GDM1 (cell line): ENCODE results near the gene MON1A.
A peak's percentile ranks its signal among the peaks of the same experiment; 100 is the strongest.
"Not testable (repeated sequence)": the region's sequence is repeated elsewhere in the genome, so short reads cannot be mapped to it uniquely, and the experiment has no call there.

Experiments
- DNase-seq: peaks from one replicate; lab custom pipeline; 2025; lab: John Stamatoyannopoulos, UW

Gene MON1A

DNA sequence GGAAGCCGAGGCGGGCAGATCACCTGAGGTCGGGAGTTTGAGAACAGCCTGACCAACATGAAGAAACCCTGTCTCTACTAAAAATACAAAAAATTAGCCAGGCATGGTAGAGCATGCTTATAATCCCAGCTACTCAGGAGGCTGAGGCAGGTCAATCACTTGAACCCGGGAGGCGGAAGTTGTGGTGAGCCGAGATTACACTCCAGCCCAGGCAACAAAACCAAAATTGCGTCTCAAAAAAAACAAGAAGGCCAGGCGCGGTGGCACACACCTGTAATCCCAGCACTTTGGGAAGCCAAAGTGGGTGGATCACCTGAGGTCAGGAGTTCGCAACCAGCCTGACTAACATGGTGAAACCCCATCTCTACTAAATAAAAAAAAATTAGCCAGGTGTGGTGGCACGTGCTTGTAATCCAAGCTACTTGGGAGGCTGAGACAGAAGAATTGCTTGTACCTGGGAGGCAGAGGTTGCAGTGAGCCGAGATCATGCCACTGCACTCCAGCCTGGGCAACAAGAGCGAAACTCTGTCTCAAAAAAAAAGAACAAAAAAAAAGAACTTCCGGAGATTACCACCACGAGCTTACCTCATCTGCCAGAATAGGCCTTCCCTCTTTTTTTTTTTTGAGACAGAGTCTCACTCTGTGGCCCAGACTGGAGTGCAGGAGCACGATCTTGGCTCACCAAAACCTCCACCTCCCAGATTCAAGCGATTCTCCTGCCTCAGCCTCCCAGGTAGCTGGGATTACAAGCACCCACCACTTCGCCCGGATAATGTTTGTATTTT lies 11.6 kb downstream of the MON1A start:
- DNase-seq = not testable (repeated sequence)

DNA sequence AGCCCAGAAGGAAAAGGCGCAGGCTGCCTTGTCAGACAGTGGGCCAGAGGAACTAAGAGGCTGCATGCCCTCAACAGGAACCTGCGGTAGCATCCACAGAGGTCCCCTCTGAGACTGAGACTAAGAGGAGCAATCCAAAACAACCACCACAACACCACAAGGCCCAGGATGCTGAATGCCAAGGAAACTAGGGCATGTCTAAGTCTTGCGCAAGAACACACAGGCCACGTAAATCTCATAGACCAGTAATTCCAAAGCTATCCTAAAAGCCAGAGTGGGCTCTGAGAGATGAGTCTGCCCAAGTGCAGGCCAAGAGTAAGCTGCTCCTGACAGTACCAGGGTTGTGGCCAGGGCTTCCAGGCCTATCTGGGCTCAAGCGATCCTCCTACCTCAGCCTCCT lies 12.9 kb downstream of the MON1A start:
- no peak for DNase-seq

DNA sequence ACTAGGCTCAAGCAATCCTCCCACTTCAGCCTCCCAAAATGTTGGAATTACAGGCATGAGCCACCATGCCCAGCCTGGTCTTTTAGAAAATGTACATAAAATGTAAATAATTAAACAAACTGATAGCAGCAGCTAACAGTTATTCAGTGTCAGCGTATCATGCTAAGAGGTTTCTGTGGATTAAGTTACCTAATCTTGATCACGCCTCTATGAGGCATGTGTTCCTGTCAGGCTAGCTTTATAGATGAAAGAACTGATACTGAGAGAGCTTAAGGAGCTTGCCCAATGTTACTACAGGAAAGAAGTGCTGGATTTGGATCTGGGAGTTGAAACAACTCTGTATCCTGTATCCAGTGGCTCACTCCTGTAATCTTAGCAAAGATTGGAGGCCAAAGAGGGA lies 14.7 kb downstream of the MON1A start:
- DNase-seq = no peak

DNA sequence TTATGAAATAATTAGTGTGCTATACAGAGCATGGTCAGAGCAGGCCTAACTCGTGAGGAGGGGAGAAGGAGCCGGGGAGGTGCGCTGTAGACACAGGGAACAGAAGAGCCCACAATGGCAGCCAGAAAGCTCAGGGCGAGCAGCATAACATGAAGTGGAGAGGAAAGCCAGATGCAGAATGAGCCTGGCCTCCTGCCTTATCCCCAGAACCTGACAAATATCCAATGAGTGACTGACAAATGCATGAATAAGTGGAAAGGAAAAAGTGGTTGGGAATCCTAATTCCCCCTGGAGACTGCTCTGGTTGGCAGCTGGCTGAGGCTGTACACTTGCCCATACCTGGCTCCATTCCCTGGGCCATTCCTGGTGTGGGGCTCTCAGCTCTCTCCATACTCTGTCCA lies 16.7 kb downstream of the MON1A start:
- no peak for DNase-seq

DNA sequence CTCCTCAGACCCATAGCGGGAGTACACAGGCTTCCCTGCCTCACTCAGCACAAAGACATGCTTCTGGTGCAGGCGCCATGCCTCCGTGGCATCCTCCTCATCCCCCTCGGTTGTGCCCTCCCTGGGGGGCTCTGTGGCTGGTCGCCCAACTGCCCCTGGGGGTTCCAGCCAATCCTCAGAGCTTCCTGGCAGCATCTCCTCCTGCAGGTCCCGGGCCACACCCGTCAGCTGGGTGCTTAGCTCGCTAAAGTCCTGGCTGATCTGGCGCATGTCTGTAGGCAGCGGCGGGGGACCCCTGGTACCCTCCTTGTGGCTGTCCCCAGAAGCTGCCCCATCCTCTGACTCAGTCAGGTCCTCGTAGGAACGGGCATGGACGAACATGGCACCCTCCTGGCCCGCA lies 18.0 kb downstream of the MON1A start:
- no peak for DNase-seq

DNA sequence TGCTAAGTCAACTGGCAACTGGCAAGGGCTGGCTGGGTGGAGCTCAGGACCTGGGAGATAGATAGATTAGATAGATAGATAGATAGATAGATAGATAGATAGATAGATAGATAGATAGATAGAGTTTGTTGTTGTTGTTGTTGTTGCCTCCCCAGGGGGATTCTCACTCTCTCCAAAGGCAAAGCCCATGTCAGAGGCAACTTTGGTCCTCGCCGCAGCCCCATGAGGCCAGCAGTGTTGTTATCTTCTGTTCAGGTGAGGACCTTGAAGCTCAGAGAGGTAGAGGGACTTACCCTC lies 18.5 kb downstream of the MON1A start:
- DNase-seq = no peak

DNA sequence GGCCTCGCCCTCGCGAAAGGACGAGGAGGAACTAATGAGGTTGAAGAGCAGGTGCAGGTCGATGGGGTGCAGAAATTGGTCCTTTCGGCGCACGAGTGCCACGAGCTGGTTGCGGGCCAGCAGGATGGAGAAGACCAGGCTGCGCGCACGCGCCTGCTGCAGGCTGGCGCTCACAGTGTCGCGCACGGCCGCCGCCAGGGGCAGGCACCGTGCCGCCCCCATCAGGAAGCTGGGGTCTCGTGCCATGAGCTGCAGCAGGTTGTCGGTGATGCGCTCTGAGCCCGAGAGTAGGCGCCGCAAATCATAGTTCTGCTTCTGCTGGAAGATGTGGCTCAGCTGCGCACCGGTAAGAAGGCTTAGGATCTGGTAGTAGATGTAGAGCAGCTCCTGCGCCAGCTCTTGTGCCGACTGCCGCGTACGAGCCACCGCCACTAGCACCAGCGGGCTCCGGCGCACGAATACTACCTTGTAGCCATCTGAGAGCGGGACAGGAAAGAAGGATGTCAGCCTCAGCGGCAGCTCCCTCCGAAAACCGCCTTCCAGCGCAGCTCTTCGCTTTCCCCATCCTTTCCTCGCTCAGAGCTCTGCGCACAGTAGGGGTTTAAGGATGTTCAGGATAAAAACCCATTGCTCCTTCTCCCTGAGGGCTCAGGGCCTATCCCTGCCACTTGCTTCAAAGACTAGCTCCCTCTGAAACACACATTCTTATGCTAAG lies 19.0 kb downstream of the MON1A start:
- no peak for DNase-seq

DNA sequence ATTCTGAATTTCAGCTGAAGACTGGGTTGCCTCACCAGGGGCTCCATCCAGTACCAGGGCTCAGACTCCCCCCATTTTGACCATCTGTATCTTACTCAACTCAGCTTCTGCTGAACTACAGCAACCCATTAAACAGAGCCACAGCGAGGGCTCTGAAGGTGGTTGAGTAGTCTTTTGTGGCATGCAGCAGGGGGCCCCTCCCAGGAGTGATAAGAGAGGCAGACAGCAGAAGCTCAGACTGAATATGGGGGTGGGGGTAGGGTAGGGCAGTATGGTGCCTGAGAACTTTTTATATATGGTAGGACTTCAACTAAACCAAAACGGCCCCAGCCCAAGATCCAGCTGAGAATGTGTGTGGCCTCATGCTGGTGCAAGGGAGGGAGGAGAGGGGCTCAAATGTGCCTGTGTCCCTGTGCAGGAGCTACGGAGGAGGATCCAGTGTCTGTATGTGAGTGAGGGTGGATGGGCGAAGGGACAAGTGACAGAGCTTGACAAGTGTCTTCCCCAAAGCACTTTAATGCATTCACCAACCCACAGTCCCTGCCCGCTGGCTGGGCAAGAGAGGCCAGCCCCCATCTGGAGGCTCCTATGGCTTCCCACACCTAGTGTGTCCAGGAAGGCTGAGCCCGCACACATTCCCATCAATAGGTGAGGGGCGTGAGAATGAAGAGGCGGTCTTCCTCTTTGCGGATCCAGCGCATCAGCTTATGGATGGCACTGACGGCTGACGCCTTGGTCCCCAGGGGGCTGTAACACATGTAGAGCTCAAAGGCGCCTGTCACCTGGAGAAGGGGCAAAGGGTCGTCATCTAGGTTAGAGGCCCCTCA lies 21.0 kb downstream of the MON1A start:
- no peak for DNase-seq

DNA sequence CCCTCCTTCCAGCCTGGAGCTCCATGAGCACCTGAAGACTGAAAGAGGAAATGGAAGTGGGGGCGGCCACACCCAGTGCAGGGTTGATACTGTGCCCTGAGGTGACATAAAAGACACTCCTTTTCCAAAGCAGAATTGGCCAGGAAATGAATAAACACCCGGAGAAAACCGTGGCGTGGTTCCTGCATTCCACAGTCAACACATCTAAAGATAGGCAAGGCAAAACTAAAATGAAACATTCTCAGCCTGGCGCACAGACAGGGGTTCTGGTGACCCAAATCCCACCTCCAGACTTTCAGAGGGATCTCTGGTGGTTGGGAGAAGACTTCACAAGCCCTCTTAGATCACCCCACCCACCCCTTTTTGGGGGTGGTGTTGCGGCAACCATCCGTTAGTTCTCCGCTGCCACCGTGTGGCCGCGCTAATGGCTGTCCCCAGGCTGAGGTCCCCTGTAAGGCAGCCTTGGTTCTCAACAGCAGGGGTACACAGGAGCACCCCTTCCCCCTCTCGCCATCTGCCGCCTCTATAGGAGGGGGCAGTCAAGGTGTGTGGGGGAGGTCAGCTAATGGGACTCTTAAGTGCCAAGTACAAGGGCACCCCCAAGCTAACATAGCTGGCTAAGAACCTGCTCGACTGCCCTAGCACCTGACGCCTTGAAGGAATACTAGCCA lies 23.4 kb downstream of the MON1A start:
- DNase-seq = no peak

DNA sequence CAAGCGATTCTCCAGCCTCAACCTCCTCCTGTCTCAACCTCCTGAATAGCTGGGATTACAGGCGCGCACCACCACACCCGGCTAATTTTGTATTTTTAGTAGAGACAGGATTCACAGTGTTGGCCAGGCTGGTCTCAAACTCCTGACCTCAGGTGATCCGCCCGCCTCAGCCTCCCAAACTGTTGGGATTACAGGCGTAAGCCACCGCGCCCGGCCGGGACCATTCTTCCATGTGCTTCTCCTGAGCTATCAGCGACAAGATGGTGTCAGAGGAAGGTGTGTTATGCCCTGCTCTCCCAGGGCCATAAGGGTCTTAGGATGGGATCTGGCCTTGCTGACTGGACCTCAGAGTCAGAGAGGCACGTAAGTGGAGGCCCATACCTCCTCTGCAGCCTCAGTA lies 25.2 kb downstream of the MON1A start:
- not testable (repeated sequence) for DNase-seq

DNA sequence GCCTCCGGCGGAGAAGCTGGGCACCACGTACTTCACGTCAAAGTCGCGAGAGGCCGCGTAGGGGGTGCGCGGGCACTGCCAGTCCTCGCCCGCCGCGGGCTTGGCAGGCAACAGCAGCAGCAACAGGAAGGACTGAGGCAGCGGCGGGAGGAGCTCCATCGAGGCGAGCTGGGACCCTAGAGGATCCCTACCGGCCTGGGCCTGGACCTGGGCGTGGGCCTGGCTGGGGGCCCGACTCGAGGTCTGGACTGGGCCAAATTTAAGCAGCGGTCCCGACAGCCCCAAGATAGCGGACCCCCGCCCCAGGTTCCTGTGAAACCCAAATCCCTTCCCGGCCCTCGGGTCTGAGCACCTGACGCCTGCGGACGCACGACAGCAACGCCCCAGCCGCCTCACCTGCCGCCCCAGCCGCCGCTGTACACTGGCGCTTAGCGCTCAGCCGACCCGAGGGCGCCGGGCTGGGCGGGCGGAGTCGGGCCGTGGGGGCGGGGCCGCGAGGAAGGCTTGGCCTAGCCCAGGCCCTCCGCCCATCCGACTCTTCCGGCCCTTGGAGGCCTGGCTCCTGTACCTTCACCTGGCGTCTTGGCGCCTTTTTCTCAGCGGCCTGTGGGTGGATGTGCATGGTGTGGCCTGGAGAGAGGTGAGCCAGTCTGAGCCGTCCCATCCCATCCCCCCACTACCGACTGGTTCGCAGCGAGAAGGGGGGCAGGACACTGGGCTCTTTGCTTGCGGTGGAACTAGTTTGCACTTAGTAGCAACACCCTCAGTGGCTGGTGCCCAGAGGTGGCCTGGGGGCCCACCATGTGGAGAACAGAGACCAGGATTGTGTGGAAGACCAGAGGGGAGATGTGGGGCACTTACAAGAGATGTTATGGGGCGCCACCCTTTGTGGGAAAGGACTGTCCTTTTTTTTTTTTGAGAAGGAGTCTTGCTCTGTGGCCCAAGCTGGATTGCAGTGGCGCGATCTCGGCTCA lies 25.9 kb downstream of the MON1A start, which contains the start of gene MST1R:
Gene MST1R (minus strand): TSS at position 423 of the 974 bp plus-strand sequence. CDS start 264 bp downstream, at position 159.
- DNase-seq = no peak

DNA sequence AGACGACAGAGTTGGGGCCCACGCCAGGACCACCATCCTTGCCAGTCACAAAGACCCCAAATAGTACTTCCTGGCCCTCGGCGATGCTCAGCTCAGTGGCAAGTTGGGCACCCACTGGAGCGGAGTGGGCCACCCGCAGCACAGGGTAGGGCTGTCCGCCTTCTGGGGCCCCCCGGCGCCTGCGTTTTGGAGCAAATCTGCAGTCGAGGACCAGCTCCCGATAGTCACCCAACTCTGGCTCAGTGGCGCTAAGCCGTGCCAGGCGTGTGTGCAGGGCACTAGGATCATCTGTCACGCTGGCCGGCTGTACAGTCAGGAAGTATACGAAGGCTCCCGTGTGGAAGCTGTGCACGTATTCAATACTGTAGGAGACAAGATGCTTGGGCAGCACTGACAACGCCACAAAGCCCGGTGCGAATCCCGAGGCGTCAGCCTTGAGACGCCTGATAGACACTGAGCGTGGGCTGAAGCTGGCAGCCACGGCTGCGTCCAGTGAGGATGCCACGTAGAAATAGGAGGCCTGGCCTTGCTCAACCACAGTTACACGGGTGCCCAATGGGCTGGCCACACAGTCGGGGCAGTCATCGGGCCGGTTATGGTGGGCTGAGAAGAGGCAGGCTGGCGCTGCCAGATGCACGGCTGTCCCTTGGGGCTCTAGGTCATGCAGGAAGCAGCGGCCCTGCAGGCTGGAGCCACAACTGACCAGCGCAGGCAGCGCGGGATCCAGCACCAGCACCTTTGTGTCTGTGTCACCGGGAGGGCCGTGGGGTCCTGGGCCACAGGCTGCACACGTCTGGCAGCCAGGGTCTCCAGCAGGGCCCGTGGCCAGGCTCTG lies 26.9 kb downstream of the MON1A start:
- DNase-seq = no peak

DNA sequence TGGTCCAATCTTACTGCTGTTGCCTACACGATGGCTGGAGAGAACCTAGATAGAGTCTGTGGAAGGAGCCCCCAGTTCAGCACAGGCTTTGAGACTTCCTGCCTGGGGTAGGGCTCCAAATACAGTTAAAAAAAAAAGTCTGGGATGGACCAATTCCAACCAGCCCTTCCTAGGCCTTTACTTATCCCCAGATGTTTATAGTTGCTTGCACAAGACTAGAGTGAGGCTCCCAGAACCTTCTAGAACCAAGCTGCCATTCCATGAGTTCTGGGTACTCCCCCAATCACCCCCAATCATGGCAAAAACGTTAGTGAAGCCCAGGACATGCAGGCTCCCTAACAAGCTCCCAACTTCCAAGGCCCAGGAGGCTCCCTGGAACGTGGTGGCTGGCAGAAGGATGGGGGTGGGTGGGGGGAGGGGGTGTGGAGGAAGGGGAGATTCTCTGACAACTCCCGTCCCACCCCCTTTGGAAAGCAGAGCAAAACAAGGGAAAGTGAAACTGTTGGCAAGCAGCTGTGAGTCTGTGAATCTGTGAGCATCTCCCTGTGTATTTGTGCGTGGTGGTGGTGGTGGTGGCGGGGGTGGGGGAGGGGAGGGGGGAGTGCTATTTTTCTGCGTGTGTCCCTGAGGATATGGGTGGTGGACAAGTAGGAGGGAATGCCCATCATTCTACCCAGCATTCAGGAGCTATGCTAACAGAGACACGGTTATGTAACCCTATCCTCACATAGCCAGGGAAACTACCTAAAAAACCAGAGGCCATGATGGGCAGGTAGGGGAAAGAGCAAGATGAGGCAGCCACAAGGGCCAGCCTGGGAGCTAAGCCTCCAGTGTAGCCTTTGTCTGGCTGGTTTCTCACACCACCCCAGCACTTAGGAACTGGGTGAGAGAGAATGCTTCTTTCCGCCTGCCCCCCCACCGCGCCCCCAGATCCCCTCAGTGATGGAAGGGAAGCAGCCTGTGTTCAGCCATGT lies 28.0 kb downstream of the MON1A start:
- no peak for DNase-seq

DNA sequence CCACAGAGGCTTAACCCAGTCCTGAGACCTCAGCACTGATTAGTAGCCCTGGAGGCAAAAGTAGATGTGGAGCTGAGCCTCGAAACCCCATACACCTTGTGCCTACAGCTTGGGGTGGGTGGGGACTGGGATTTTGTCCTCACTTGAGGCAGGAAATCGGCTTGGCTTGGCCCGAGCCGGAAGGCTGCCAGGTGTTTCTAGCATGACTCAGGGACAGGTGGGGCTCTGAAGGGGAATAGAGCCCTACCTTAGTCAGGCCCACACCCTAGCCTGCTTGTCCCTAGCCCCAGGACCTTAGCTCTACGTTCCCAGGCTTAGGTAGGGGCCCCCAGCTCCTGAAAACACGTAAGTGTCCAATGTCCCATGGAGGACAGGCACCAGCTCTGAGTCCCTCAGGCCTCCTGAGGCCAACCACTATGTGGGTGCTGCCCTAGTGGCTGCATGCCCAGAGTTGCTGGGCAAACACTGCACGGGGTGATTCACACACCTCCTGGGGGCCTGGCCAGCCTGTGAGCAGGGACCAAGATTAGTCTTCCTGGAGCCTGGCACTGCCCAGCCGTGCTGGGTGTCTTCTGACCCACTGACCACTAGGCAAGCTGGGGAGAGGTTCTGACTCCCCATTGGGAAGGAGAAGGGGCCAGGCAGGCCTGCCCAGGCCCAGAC lies 29.0 kb downstream of the MON1A start:
- DNase-seq = no peak

DNA sequence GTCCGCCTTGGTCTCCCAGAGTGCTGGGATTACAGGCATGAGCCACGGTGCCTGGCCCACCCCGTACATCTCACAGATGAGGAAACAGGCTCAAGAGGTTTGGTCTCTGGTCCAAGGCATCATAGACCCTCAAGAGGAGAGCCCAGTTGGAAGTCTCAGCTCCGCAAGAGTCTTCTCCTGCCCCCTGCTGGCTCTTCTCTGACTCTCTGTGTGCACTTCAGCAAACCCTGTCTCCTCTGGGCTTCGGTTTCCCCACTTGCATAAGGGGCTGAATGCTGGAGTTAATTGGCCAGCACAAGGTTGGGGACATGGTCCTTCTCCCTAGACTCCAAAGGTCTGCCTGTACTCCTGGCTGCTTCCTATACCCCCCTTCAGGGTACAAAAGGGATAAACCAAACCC lies 29.8 kb downstream of the MON1A start:
- peak; percentile 19 for DNase-seq

DNA sequence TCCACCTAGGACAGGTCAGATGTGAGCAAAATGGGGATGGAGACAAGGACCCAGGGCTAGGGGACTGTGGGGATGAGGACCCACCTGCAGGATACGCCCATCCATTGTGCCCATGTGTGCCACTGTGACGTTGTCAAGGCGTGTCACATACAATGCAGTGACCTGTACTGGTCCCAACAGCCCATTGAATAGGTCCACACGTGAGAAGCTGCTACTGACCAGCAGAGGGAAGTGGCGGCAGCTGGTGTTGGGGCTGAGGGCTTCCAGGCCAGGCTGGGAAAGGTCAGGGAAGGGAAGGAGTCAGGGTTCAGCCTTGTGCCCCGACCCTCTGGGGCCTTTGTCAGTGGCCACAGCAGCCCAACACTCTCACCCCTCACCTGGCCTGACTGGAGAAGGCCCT lies 30.6 kb downstream of the MON1A start:
- DNase-seq = no peak

DNA sequence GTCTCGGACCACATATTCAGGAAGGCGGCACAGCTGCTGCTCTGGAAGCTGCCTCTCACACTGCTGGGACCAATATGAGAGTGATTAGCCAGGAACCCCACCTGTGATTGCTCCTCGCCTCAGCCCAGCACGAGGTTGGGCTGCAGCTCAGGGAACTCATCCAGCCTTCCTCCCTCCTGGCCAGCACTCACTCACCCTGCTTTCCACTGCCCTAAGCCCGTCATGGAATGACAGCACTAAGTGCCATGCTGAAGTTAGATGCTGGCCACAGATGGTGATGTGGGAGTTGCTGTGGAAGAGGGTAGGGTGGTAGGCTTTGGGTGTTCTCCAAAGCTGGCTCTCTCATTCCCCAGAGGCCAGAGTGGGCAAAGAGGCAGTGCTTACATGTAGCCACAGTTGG lies 33.3 kb downstream of the MON1A start:
- no peak for DNase-seq

DNA sequence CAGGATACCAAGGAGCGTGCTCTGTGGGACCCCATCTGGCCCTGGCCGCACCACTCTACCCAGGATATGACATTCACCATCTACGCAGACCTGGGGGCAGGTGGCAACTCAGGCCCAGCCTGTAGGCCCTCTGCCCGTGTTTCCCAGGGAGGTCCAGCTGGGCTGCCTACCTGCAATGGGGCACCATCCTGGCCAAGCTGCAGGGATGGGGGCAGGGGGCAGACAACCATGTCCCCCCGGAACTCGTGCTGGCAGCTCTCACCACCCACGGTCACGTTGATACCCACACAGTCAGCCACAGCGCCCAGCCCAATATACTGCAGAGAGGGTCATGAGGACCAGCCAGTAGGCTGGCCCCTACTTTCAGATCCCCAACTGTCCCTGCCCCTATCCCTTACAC lies 33.8 kb downstream of the MON1A start:
- no peak for DNase-seq
